Kidney epithelial cell (primary cell): Measurements from ENCODE around the gene DSCAML1. TPM values are rescaled to one million over a fixed set of nuclear protein-coding genes. Genes with fewer than 3 reads are reported as not detected.

Experiments used
- DNase-seq: peaks from one replicate; pipeline ENCODE4 v3.0.0-alpha.2; 2010; ENCODE audit warnings: low read depth
- H3K27me3 ChIP-seq: 2 replicates; pipeline ENCODE4 v1.6.0; 2011; ENCODE audit warnings: low read length; ENCODE audit not compliant: control insufficient read depth, insufficient read depth
- H3K36me3 ChIP-seq: 2 replicates; pipeline ENCODE4 v1.5.1; 2011; ENCODE audit warnings: low read length; ENCODE audit not compliant: control insufficient read depth, insufficient read depth
- H3K4me3 ChIP-seq: 2 replicates; pipeline ENCODE4 v1.5.1; 2011; ENCODE audit warnings: low read depth, mild to moderate bottlenecking, control low read depth, low read length
- total RNA-seq: library from RNA; depleted of rRNA; stranded (reverse); fragments of >200 nt; gene quantifications from 2 replicates; pipeline ENCODE4 v1.2.3, GENCODE V29; 2015
- TF ChIP-seq, protein P1 (sequence below): IDR thresholded peaks from 2 replicates; pipeline ENCODE4 v1.5.1; 2011; ENCODE audit warnings: mild to moderate bottlenecking, moderate library complexity, low read length, control low read depth, inconsistent platforms; ENCODE audit not compliant: insufficient read depth, poor library complexity, severe bottlenecking

Gene DSCAML1
- total RNA-seq, 1 donor from 2014 or later: 3.1 TPM

DNA sequence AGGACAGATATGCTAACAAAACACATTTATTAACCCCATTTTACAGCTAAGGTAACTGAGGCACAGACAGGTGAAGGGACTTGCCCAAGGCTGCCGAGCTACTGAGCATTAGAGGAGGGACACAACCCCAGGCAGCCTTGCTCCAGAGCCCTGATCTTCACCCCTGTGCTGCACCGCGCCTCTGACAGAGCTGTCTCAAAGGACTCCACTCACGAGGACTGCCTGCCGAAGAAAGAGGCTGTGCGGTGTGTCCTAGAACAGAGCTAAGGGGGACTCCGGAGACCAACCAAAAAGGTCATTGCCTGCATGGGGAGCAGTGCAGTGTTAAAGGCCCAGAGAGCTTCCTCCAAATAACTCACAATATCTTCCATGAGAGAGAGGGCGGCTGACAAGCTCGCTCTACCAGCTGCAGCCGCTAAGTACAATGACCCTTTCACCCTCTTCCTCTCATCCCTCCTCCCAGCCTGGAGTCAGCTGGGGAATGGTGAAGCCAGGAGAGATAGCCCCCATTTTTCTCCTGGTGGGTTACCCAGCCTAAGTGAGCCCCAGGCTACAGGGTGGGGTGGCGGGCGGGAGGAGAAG, 119.2 kb downstream of the DSCAML1 start:
- TF ChIP-seq, protein P1, sequence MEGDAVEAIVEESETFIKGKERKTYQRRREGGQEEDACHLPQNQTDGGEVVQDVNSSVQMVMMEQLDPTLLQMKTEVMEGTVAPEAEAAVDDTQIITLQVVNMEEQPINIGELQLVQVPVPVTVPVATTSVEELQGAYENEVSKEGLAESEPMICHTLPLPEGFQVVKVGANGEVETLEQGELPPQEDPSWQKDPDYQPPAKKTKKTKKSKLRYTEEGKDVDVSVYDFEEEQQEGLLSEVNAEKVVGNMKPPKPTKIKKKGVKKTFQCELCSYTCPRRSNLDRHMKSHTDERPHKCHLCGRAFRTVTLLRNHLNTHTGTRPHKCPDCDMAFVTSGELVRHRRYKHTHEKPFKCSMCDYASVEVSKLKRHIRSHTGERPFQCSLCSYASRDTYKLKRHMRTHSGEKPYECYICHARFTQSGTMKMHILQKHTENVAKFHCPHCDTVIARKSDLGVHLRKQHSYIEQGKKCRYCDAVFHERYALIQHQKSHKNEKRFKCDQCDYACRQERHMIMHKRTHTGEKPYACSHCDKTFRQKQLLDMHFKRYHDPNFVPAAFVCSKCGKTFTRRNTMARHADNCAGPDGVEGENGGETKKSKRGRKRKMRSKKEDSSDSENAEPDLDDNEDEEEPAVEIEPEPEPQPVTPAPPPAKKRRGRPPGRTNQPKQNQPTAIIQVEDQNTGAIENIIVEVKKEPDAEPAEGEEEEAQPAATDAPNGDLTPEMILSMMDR: no peak

GRCh38 chr11:117676501-117676900, 120.5 kb downstream of the DSCAML1 start:
- peaks cover 22% of the 10 kb centered on the region for H3K27me3 ChIP-seq
- H3K36me3 ChIP-seq: no peaks in the 10 kb centered on the region
- DNase-seq: no peak
- H3K4me3 ChIP-seq: no peak overlapping the region
- TF ChIP-seq, protein P1: no peak

More for the DNA sequence above, 119.2 kb downstream of the DSCAML1 start:
- no peak overlapping the region for H3K4me3 ChIP-seq
- peaks cover 28% of the 10 kb centered on the region for H3K27me3 ChIP-seq
- DNase-seq: no peak
- H3K36me3 ChIP-seq: no peaks in the 10 kb centered on the region

- Histone ChIP-seq H3K4me3 (no peak overlapping the region), H3K27me3 (peaks cover 31% of the 10 kb centered on the region)
- TF ChIP-seq, protein P1: no peak
Observed at GRCh38 chr11:117673602-117674001, 123.4 kb downstream of the DSCAML1 start.

GRCh38 chr11:117671370-117671769, 125.6 kb downstream of the DSCAML1 start:
- Histone ChIP-seq H3K36me3 (no peaks in the 10 kb centered on the region), H3K27me3 (peaks cover 25% of the 10 kb centered on the region), H3K4me3 (no peak overlapping the region)
- TF ChIP-seq, protein P1: no peak
- DNase-seq: no peak

More at GRCh38 chr11:117673602-117674001, 123.4 kb downstream of the DSCAML1 start:
- H3K36me3 ChIP-seq: no peaks in the 10 kb centered on the region
- DNase-seq: no peak

DNA sequence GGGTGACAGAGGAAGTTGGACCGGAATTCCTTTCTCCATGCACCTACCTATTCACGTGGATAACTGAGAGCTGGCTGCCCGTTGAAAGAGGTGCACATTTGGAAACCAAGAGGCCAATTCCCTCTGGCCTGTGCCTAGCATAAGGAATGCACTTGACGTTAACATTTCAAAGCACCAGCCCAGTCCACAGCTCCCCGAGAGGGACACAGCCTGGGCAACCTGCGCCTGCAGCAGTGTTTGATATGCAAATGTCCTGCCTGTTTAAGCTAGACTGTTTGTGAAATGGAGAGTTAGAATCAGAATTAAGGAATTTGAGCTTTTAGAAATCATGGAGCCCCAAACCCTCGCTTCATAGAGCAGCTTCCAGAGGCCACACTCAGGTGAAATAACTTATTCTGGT, 126.1 kb downstream of the DSCAML1 start:
- H3K4me3 ChIP-seq: no peak overlapping the region
- DNase-seq: no peak
- peaks cover 23% of the 10 kb centered on the region for H3K27me3 ChIP-seq
- H3K36me3 ChIP-seq: no peaks in the 10 kb centered on the region
- TF ChIP-seq, protein P1: no peak

- Histone ChIP-seq H3K4me3 (no peak overlapping the region), H3K36me3 (no peaks in the 10 kb centered on the region), H3K27me3 (peaks cover 23% of the 10 kb centered on the region)
- no peak for DNase-seq
- TF ChIP-seq, protein P1: no peak
Observed at GRCh38 chr11:117670443-117670842, 126.6 kb downstream of the DSCAML1 start.
